ENCODE data around the gene HOXB9.
A peak's percentile ranks its signal among the peaks of the same experiment; 100 is the strongest.

Gene HOXB9

DNA sequence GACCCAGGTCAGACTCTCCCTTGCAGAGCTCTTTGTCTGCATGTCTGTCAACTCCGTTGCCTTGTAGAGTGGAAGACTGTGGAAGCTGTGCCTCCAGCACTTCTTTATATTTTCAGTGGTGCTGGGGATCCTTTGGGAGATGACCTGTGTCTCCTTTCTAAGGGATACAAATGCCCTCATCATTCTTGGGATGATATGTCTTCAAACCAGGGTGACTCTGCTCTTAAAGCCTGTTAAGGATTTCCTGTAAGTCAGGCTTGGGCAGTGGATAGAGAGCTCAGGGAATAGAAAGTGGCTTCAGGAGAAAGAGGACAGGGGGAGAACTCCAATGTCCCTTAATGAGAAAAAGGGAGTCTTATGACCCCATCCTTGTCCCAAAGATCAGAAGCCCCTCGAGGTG lies 37.6 kb downstream of the HOXB9 start:
- FAIRE-seq (no peak), DNase-seq (ENCODE audit: insufficient read length, low spot score) (no peak)

DNA sequence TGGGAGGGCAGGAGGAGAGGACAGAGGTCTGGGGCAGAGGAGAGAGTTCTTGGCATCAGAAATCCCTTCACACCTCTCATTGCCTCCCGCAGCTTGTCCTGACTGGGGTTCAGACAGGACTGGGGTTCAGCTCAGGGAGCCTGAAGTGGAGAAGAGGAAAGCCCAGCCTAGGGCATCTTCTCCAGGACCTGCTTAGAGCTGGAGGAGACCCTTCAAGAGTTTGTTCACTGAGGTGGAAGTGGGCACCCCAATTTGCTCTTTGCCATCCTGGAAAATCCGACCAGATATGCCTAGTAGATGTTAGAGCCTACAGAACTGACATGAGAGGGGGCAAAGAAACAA lies 38.1 kb downstream of the HOXB9 start:
- FAIRE-seq (no peak), DNase-seq (ENCODE audit: insufficient read length, low spot score) (no peak)

DNA sequence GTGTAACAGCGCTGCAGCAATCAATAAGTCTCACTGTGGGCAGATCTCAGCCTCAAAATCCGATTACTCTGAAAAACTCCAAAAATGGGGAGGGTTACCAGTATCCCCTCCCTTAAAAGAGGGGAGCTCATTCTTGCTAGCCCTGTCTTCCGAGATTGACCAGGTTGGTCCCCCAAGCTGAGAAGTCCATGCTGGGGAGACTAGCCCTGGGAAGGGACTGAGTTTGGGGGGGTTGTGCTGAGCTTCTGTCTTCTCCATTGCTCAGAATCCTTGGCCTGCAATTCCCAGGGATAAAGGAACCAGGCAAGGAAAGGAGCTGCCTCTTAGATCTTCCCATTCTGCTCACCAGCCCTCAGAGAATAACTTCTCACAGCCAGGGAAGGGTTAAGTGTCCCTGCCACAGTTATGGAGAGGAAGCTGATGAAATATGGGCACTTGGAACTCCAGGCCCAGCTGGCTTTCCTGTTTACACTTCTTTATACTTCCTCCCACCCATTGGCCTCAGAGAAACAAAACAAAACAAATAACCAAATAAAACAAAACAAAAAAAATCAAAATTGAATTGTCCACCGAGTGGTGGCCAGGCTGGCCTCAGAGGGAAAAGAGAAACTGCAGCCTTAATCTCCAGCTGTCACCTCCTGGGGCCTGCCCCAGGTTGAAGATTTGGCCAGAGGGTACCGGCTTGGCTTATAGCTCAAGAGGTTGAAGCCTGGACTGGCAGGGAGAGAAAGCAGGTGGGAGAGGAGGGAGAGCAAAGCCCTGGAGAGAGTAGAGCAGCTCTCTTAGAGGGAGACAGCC lies 38.7 kb downstream of the HOXB9 start:
- no peak for DNase-seq (ENCODE audit: insufficient read length, low spot score)
- no peak for FAIRE-seq

DNA sequence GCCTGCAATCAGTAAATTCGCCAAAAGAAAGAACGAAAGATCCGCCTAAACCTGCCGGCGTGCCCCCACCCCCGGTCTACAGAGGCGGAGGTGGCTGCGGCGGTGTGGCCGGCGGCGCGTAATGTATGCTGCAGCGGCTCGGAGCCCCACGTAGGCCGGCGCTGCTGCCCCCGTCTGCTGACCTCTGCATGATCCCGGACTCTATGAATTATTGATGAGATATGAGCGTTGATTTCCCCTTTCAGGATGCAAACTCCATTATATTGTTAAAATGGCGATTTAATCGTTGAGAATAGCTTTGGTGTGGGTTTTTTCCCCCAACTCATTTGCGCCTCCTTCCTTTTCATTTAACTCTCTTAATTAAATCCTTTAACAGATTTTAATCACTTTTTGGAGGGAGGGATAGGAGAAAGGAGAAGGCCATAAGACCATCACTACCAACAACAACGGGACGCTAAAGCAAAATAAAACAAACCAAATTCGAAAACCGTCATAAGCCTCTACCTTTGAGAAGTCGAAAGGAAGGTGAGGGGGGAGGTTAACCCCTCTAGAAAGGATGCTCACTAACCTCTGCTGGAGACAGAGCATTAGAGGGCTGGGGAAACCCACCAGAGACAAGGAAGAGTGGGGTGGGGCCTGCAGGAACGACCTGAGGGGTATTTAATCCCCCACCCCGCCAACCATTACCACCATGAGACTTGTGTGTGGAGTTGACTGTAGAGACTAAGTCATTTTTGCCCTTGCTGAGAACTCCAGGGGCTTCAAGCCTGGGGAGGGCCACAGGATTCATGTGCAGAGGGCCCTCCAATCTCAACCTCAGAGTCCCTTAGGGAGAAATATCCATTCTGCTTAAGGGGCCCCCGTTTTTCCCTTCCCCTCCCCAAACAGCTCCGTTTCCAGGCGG lies 39.6 kb downstream of the HOXB9 start:
- FAIRE-seq (peak; percentile 4), DNase-seq (ENCODE audit: insufficient read length, low spot score) (no peak)

DNA sequence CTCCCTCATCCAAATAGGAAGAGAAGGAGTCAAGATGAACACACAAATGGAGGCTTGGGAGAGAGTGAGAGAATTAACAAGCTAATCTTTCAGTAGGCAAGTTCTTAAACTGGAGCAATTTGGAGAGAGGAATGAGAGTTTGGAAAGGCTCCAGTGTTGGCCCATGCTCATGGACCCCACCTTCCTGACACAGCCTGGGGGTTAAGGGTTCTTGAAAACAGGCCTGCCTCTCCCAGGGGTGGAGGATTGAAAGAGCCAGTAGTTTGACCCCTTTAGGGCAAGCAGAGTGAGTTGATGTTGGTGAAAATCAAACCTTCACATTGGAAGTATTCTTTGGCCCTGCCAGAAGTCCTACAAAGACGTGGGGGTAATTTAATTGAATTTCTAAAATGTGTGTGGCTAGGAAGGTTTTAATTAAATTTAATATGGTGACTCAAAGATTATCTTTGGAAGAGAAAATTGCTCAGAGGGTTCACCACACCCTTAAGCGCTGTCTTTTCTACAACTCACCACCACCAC lies 41.9 kb downstream of the HOXB9 start:
- FAIRE-seq (no peak), DNase-seq (ENCODE audit: insufficient read length, low spot score) (no peak)

DNA sequence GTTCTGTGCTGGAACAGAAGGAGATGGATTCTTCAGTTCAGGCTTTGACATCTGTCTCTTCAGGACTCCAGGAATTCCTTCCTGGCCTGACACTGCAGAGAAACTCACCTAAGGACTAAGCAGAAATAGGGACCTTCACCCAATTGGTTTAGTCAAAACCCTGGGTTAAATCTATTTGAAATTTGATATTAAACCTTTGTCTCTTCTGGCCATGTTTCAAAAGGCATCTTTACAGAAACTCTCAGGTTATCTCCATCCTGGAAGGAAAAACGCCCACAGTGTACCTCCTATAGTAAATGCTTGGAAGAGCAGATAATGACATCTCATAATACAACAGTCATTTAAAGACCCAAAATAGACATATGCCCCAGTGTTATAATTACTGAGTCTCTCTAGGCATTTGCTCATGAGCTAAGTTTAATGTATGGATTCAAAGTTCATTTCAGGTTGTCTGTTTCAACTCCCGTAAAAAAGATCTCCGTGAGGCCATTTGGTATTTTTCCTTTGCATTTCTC lies 42.4 kb downstream of the HOXB9 start:
- no peak for FAIRE-seq
- no peak for DNase-seq (ENCODE audit: insufficient read length, low spot score)

DNA sequence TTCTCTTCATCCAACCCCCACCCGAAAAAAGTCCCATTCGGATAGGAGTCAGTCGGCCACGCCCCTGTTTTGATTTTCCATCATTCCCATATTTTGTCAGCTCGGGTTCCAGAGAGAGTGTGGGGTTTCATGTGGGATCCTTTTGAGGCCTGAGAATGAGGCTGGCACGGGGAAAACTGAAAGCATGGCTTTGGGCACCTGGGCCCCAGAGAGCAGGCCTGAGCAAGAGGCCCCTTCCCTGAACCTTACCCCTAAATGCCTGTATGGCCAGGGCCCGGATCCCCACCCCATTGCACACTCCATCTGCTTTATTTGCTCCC lies 43.4 kb downstream of the HOXB9 start:
- FAIRE-seq (no peak), DNase-seq (ENCODE audit: insufficient read length, low spot score) (no peak)

DNA sequence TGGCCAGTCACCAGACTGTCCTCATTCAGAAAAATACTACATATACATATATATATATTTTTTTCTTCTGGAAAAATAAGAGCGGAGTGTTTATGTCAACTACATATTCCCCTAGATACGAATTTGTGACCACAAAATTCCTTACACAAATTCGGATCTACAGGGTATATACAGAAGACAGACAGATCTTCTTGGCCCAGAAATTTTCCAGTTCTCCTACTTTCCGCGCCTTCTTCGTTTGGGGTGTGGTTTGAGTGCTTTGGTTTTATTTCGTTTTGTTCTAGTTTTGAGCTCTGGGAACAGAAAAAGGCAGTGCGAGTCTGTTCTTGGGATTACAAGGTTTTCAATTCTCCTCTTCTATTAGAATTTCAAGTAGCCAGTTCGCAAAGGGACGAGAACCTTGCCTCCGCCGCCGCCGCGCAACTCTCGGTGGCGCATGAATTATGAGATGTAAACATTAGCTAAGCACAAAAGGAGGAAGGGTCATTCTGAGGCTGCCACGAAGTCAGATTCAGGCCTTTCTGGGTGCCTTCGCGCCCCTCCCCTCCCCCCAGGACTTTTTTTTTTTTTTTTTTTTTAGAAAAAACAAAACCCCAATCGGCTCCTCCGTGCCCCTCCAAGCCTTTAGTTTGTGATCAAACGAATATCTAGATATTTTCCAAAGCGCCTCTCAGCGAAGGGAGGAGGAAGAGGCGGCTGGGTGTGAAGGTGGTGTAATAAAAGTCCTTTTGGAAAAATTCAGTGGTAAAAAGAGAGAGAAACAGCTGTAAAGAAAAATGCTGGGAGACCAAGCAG lies 46.2 kb downstream of the HOXB9 start:
- no peak for DNase-seq (ENCODE audit: insufficient read length, low spot score)
- peak; percentile 70 for FAIRE-seq

DNA sequence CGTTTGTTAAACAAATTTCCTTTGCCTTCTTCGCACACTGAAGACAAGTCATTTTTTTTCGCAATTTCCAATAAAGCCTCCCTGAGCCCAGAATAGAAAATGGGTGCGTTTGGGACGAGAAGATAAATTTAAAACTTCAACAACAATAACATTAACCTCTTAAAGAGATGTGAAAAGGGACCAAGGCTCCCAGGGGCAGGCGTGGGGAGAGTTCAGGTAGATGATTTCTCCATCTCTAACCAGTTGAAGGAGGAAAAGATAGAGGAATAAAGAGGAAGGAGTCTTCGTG lies 46.7 kb downstream of the HOXB9 start:
- FAIRE-seq (no peak), DNase-seq (ENCODE audit: insufficient read length, low spot score) (no peak)

DNA sequence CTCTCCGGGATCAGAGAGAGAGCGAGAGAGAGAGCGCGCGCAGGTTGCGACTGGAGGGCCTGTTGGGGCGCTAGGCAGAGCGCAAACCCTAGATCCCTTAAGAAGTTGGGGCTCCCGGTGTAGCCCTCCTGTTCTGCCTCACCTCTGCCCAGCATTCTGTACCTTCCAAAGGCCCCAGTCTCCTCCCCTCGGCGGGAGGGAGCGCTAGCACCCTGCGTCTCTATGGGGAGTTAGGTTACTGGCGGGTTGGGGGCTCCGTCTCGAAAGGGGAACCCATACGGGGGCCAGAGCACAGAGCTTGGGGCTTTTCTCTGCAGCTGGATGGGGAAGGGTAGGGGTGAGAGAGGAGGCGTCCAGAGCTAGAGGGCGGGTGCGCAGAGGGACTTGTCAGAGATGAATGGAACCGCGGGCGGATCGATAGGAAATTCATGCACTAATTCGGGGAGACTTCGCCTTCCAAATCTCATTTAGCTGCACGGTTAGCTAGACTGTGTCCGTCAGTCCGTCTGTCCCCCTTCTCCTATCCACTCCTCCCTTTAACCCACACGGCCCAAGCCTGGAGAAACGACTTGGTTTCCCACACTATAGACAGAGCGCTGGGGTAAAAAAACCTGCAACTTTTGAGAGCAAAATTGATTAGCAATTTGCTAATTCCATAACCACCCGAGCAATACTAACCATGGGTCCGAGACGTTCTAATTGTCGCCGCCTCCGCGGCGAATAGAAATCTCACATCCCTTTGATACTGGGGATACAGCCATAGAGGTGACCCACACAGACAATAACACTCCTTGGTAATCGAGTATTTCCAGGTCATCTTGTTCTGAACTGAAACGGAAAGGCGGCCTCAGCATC lies 47.3 kb downstream of the HOXB9 start:
- DNase-seq (ENCODE audit: insufficient read length, low spot score) (no peak), FAIRE-seq (no peak)

DNA sequence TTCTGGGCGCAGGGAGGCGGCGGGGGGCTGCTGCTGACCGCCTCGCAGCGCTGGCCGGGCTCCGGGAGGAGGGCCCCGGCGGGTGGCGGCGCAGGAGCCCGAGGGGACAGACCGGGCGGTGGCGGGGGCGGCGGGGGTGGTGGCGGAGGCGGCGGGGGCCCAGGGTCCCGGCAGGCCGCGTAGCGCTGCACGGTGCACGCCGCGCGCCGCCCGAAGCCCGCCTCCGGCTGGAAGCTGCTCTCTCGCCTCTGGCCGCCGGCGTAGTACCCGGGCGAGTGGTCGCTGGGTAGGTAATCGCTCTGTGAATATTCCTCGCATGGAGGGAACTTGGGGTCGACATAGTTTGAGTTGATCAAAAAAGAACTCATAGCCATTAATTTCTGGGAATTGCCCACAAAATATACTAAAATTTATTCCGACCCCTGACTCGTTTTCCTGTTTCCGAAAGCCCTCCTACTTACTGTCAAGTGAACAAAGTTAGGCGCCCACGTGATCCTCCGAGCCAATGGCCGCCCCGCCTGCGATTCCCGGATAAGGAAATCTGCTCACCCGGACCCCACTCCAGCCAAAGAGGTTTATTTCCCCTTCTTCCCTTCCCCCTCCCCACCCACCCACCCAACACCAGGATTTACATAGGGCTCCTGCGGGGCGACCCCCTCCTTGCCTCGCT lies 48.1 kb downstream of the HOXB9 start, which contains the start of gene HOXB4:
HOXB4 (minus strand) TSS at position 405 of the 670 bp plus-strand sequence; CDS start at position 374, 31 bp downstream.
- no peak for DNase-seq (ENCODE audit: insufficient read length, low spot score)
- FAIRE-seq, result peak; percentile 95

DNA sequence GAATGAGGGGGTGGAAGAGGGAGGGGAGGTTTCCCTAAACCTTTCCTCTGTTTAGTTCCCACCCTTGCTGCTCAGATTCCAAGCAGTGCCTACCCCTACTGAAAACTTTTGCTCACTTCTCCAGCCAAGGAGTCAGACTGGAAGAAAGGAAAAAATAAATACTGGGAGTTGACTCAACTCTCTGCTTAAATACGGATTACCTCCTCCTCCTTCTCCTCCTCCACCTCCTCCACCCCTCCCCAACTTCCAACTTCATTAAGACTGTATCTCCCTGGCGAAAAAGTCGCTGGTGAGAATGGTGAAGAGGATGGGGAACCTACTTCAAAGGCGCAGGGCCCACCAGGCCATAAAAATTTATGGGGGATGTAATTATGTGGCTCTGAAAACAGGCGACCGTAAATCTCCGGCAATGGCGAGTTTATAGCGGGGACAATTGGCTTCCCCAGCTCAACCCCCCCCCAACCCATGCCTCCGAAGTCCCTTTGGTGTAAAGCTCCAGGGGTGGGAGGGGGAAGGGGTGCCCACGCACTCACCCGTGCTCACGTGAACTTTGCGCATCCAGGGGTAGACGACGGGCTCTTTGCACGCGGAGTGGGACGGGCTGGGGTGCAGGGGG lies 48.7 kb downstream of the HOXB9 start:
- no peak for DNase-seq (ENCODE audit: insufficient read length, low spot score)
- FAIRE-seq, result peak; percentile 35

DNA sequence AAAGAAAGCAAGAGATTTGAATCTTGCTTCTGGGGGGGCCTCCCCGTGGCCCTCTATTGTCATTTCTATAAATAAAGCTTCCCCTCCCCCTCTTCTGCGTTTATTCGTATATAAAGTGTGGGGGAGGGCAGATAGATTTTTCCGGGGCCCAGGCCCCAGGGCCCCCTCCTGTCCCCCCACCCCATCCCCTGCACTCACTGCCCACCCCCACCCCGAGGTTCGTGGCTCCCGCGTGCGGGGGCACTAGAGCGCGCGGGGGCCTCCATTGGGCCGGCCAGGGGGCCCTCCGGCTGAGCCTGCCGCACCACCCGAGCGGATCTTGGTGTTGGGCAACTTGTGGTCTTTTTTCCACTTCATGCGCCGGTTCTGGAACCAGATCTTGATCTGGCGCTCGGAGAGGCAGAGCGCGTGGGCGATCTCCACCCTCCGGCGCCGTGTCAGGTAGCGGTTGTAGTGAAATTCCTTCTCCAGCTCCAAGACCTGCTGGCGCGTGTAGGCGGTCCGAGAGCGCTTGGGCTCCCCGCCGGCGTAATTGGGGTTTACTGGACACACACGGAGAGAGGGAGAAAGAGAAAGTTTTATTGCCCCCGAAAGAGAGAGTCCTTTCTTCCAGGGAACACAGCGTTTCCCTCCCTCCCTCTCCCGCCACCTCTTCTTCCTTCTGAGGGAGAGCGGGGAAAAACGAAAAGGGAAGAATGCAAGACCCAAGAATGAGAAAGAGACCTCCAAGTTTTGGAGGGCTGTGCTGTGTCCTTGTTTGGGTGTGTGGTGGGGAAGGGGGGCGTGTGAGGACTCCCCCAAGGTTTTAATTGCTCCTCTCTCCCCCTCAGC lies 49.5 kb downstream of the HOXB9 start:
- FAIRE-seq, result no peak
- no peak for DNase-seq (ENCODE audit: insufficient read length, low spot score)

DNA sequence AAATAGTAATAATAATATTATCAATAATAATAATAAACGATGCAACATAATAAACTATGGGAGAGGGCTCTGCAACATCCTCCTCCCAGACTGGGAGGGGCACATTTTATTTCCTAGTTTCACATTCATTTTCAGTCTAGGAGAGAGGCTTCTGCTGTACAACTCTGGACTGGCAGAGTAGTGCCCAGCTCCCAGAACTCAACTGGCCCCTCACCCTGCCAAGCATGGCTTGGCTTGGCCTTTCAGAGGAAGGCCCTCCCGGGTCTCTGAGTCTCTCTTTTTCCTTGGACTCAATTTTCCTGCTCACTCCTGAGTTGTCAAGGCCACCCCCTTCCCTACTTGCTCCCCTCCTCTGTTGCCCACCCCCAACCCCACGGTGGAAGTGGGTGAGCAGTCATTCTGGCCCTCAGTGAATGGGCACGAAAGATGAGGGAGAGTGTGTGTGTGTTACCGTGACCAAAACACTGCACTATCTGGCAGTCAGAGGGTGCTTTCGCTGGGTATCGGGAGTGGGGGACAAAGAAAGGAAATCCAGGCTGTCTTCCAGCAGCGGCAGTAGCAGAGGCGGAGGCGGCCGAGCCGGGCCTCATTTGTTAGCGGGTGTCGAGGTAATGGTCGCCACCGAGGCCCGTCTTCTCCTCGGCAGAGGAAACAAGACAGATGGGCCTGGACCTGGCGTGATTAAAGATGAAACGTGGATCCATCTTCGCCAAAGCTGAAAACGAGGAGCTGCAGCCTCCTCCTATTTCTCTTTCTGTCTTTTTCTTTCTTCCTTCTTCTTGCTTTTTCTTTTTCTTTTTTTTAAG lies 50.3 kb downstream of the HOXB9 start:
- DNase-seq (ENCODE audit: insufficient read length, low spot score) (no peak), FAIRE-seq (peak; percentile 8)

DNA sequence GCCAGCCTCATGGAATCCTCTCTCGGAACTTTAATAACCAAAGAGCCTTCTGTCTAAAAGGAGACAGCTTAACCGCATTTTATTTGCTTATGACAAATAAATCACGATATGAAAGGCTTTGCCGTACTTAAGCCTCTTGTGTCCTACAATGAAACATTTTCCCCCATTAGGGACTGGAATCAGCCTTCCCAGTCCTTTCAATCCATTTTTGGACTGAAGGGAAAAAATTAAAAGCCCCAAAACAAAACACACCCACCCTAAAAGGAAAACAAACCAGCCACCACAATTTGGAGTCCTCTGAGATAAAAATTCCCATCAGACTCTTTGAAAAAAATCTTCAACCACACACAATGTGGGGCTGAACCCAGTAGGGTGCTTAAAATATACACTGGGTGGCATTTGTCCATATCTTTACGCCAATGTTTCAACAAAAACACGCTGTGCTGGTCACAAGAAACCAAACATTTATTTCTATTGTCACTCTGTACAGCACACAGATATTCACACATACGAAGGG lies 51.0 kb downstream of the HOXB9 start:
- FAIRE-seq (no peak), DNase-seq (ENCODE audit: insufficient read length, low spot score) (no peak)

DNA sequence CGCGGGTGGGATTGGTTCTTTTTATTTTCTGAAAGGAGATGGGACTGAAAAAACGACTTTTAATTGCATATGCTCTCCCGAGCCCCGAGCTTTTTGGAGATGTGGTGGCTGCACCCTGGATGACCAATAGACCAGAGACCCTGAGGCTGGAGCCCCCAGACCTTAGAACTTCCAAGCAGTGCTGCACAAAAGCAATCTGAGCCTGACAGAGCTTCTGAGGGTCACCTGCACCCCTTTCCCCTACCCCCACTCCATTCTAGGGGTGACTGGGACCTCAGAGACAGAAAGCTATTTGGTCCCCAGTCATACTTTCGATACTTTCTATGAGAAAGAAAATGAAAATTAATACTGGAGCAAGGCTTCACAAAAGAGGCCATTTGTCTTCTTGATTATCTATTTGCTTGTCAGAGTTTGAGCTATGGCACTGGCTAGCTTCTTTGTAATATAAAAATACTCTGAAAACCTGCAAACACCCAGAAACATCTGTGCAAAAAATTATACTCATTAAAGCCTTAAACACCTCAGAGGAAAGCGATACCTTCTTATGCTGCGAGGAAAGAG lies 51.6 kb downstream of the HOXB9 start:
- FAIRE-seq, result peak; percentile 33
- no peak for DNase-seq (ENCODE audit: insufficient read length, low spot score)
